Activated naive CD8-positive, alpha-beta T cell treated with anti-CD3 and anti-CD28 coated beads, Interleukin-2, amount 10 ng/mL, durations not matched to agents 7 days and 5 days (primary cell): ENCODE data around the gene THSD4. TPM values are rescaled to one million over a fixed set of nuclear protein-coding genes. Genes with fewer than 3 reads are reported as not detected.
"Not testable (repeated sequence)": the region's sequence is repeated elsewhere in the genome, so short reads cannot be mapped to it uniquely, and the experiment has no call there.

Source experiments
- ATAC-seq: fragments of 150-1000 bp; cut with Tn5 transposase; one replicate; pipeline ENCODE4 v1.10.0; 2021; ENCODE audit warnings: low read depth, moderate library complexity
- POLR2A ChIA-PET: fragments of 350-600 bp; sonication (Branson Sonifier 250); formaldehyde crosslinking; loops from one replicate; lab custom pipeline; 2021; ENCODE audit warnings: antibody characterized with exemption; lab: Charles Lee
- DNase-seq: peaks from one replicate; pipeline ENCODE4 v3.0.0; 2021
- H3K27ac Mint-ChIP-seq: one replicate; pipeline ENCODE4 v1.8.0; 2022; ENCODE audit warnings: mild to moderate bottlenecking, mixed read lengths
- H3K27me3 Mint-ChIP-seq: one replicate; pipeline ENCODE4 v1.8.0; 2022; ENCODE audit warnings: mild to moderate bottlenecking, moderate library complexity, mixed read lengths
- H3K36me3 Mint-ChIP-seq: one replicate; pipeline ENCODE4 v1.8.0; 2021; ENCODE audit warnings: mild to moderate bottlenecking, mixed read lengths
- H3K4me1 Mint-ChIP-seq: one replicate; pipeline ENCODE4 v1.8.0; 2021; ENCODE audit warnings: mixed read lengths
- H3K4me3 Mint-ChIP-seq: one replicate; pipeline ENCODE4 v1.8.0; 2022; ENCODE audit warnings: mild to moderate bottlenecking, moderate library complexity, mixed read lengths
- H3K9me3 Mint-ChIP-seq: one replicate; pipeline ENCODE4 v1.8.0; 2021; ENCODE audit warnings: mixed read lengths
- total RNA-seq, 2 experiments: library from RNA; stranded (reverse); gene quantifications; one replicate each; pipeline ENCODE4 v1.2.3, GENCODE V29; 2021

THSD4 gene
- total RNA-seq, 2 experiments from 2014 or later: not detected

GRCh38 chr15:71657141-71657540 lies 541.9 kb downstream of the THSD4 start:
- POLR2A ChIA-PET: no interaction called here
- Mint-ChIP-seq H3K9me3 (no peaks in the 10 kb centered on the region), H3K27me3 (peaks cover 9% of the 10 kb centered on the region), H3K27ac (no peak overlapping the region), H3K36me3 (no peaks in the 10 kb centered on the region), H3K4me3 (no peak overlapping the region), H3K4me1 (no peaks in the 10 kb centered on the region)
- ATAC-seq (no peak), DNase-seq (no peak)

GRCh38 chr15:71658036-71658435 lies 542.8 kb downstream of the THSD4 start:
- H3K9me3 Mint-ChIP-seq: no peaks in the 10 kb centered on the region
- no peak for ATAC-seq

GRCh38 chr15:71658827-71659729 lies 543.8 kb downstream of the THSD4 start:
- H3K4me1 Mint-ChIP-seq: no peaks in the 10 kb centered on the region
- POLR2A ChIA-PET: no interaction called here

More at GRCh38 chr15:71658036-71658435, 542.8 kb downstream of the THSD4 start:
- Mint-ChIP-seq H3K27ac (no peak overlapping the region), H3K4me3 (no peak overlapping the region), H3K36me3 (no peaks in the 10 kb centered on the region), H3K4me1 (no peaks in the 10 kb centered on the region), H3K27me3 (peaks cover 9% of the 10 kb centered on the region)
- DNase-seq: no peak
- POLR2A ChIA-PET: no interaction called here

GRCh38 chr15:71659730-71660067 lies 544.4 kb downstream of the THSD4 start:
- Mint-ChIP-seq H3K27me3 (peaks cover 8% of the 10 kb centered on the region), H3K27ac (no peak overlapping the region), H3K4me1 (no peaks in the 10 kb centered on the region), H3K4me3 (no peak overlapping the region), H3K9me3 (no peaks in the 10 kb centered on the region), H3K36me3 (no peaks in the 10 kb centered on the region)
- POLR2A ChIA-PET: no interaction called here
- DNase-seq (no peak), ATAC-seq (no peak)

More at GRCh38 chr15:71658827-71659729, 543.8 kb downstream of the THSD4 start:
- no peak for ATAC-seq
- Mint-ChIP-seq H3K9me3 (no peaks in the 10 kb centered on the region), H3K36me3 (no peaks in the 10 kb centered on the region), H3K4me3 (no peak overlapping the region), H3K27ac (no peak overlapping the region), H3K27me3 (peaks cover 8% of the 10 kb centered on the region)
- no peak for DNase-seq

GRCh38 chr15:71660501-71660900 lies 545.2 kb downstream of the THSD4 start:
- no peak overlapping the region for H3K4me3 Mint-ChIP-seq
- H3K9me3 Mint-ChIP-seq: no peaks in the 10 kb centered on the region
- POLR2A ChIA-PET: no interaction called here
- H3K27ac Mint-ChIP-seq: no peak overlapping the region
- no peak for ATAC-seq
- no peaks in the 10 kb centered on the region for H3K36me3 Mint-ChIP-seq
- H3K27me3 Mint-ChIP-seq: peaks cover 8% of the 10 kb centered on the region
- no peak for DNase-seq
- no peaks in the 10 kb centered on the region for H3K4me1 Mint-ChIP-seq

GRCh38 chr15:71662306-71662705 lies 547.0 kb downstream of the THSD4 start:
- no peak overlapping the region for H3K27ac Mint-ChIP-seq
- POLR2A ChIA-PET: no interaction called here
- no peaks in the 10 kb centered on the region for H3K36me3 Mint-ChIP-seq
- no peaks in the 10 kb centered on the region for H3K9me3 Mint-ChIP-seq
- H3K4me3 Mint-ChIP-seq: no peak overlapping the region
- no peak for ATAC-seq
- H3K27me3 Mint-ChIP-seq: peaks cover 8% of the 10 kb centered on the region
- DNase-seq: no peak
- H3K4me1 Mint-ChIP-seq: no peaks in the 10 kb centered on the region

- H3K27ac Mint-ChIP-seq: no peak overlapping the region
- H3K4me3 Mint-ChIP-seq: no peak overlapping the region
- no peaks in the 10 kb centered on the region for H3K4me1 Mint-ChIP-seq
- POLR2A ChIA-PET: no interaction called here
- no peaks in the 10 kb centered on the region for H3K9me3 Mint-ChIP-seq
- H3K27me3 Mint-ChIP-seq: peaks cover 9% of the 10 kb centered on the region
- H3K36me3 Mint-ChIP-seq: no peaks in the 10 kb centered on the region
- DNase-seq: no peak
- no peak for ATAC-seq
These were observed 549.4 kb downstream of the THSD4 start for GRCh38 chr15:71664622-71665021.

- no peak for ATAC-seq
- Mint-ChIP-seq H3K27ac (no peak overlapping the region), H3K36me3 (no peaks in the 10 kb centered on the region), H3K4me3 (no peak overlapping the region), H3K27me3 (peaks cover 10% of the 10 kb centered on the region), H3K4me1 (no peaks in the 10 kb centered on the region), H3K9me3 (no peaks in the 10 kb centered on the region)
- DNase-seq: no peak
- POLR2A ChIA-PET: no interaction called here
These were observed 551.7 kb downstream of the THSD4 start for GRCh38 chr15:71666763-71667620.

GRCh38 chr15:71669688-71670087 lies 554.4 kb downstream of the THSD4 start:
- no peak overlapping the region for H3K4me3 Mint-ChIP-seq
- no peak overlapping the region for H3K27ac Mint-ChIP-seq
- H3K9me3 Mint-ChIP-seq: no peaks in the 10 kb centered on the region
- DNase-seq (no peak), ATAC-seq (no peak)
- POLR2A ChIA-PET: no interaction called here
- H3K27me3 Mint-ChIP-seq: peaks cover 13% of the 10 kb centered on the region
- H3K4me1 Mint-ChIP-seq: no peaks in the 10 kb centered on the region
- H3K36me3 Mint-ChIP-seq: no peaks in the 10 kb centered on the region

- DNase-seq, H3K36me3 Mint-ChIP-seq, H3K4me1 Mint-ChIP-seq, ATAC-seq, H3K9me3 Mint-ChIP-seq, POLR2A ChIA-PET, H3K4me3 Mint-ChIP-seq, H3K27ac Mint-ChIP-seq: not testable (repeated sequence)
- peaks cover 13% of the 10 kb centered on the region for H3K27me3 Mint-ChIP-seq
These were observed 555.0 kb downstream of the THSD4 start for GRCh38 chr15:71670222-71670621.

GRCh38 chr15:71674354-71674753 lies 559.1 kb downstream of the THSD4 start:
- ATAC-seq (no peak), DNase-seq (no peak)
- Mint-ChIP-seq H3K4me3 (no peak overlapping the region), H3K27me3 (peaks cover 10% of the 10 kb centered on the region), H3K4me1 (peaks cover 3% of the 10 kb centered on the region), H3K36me3 (no peaks in the 10 kb centered on the region), H3K27ac (no peak overlapping the region), H3K9me3 (no peaks in the 10 kb centered on the region)
- POLR2A ChIA-PET: no interaction called here

GRCh38 chr15:71677352-71677751 lies 562.1 kb downstream of the THSD4 start:
- DNase-seq (no peak), ATAC-seq (no peak)
- Mint-ChIP-seq H3K27me3 (peaks cover 7% of the 10 kb centered on the region), H3K36me3 (no peaks in the 10 kb centered on the region), H3K4me3 (no peak overlapping the region), H3K9me3 (no peaks in the 10 kb centered on the region), H3K4me1 (peaks cover 3% of the 10 kb centered on the region), H3K27ac (no peak overlapping the region)
- POLR2A ChIA-PET: no interaction called here

- Mint-ChIP-seq H3K36me3 (no peaks in the 10 kb centered on the region), H3K9me3 (no peaks in the 10 kb centered on the region), H3K27ac (no peak overlapping the region), H3K4me1 (peaks cover 3% of the 10 kb centered on the region), H3K4me3 (no peak overlapping the region), H3K27me3 (peaks cover 7% of the 10 kb centered on the region)
- DNase-seq (no peak), ATAC-seq (no peak)
- POLR2A ChIA-PET: no interaction called here
These were observed 562.5 kb downstream of the THSD4 start for GRCh38 chr15:71677766-71678165.
